Sigmoid colon (tissue), 3 donors: ENCODE data around the gene SCN4A.
"Not testable (repeated sequence)": the region's sequence is repeated elsewhere in the genome, so short reads cannot be mapped to it uniquely, and the experiment has no call there.

Source experiments
- POLR2A ChIP-seq, 2 donors: fragments of 450-650 bp; IDR thresholded peaks; one replicate each; pipeline ENCODE4 v1.6.1; 2016; ENCODE audit warnings: antibody characterized with exemption in 2 of 2, mild to moderate bottlenecking in 2 of 2, moderate library complexity in 2 of 2
- TF ChIP-seq, protein P1 (sequence below), 4 experiments: fragments of 450-650 bp in 3 of 4; fragments of 200-600 bp in 1 of 4; IDR thresholded peaks; one replicate each; pipeline ENCODE4 v1.5.1; 2016 to 2019; ENCODE audit warnings: antibody characterized with exemption in 4 of 4, mild to moderate bottlenecking in 3 of 4, moderate library complexity in 2 of 4

DNA sequence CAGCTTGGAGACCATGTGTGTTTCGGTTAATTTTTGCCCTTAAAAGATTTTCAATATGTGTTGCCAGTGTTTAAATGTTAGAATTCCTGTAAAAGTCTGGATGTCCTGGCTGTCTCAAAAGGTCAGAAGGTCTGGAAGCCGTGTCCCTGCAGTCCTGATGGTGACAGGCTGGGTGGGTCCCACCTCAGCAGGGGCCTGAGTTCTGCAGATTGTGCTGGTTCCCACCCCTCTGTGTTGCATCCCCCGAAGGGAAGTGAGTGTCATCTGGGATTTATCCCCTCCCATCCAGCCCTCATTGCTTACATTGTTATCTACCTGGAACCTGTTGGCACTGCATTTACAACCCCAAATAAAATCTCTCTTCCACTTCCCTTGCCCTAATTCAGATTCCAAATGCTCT is 78.7 kb downstream of the SCN4A start:
- not testable (repeated sequence) for TF ChIP-seq POLR2A (IDR thresholded peaks at IDR 0.05)
- TF ChIP-seq, protein P1, sequence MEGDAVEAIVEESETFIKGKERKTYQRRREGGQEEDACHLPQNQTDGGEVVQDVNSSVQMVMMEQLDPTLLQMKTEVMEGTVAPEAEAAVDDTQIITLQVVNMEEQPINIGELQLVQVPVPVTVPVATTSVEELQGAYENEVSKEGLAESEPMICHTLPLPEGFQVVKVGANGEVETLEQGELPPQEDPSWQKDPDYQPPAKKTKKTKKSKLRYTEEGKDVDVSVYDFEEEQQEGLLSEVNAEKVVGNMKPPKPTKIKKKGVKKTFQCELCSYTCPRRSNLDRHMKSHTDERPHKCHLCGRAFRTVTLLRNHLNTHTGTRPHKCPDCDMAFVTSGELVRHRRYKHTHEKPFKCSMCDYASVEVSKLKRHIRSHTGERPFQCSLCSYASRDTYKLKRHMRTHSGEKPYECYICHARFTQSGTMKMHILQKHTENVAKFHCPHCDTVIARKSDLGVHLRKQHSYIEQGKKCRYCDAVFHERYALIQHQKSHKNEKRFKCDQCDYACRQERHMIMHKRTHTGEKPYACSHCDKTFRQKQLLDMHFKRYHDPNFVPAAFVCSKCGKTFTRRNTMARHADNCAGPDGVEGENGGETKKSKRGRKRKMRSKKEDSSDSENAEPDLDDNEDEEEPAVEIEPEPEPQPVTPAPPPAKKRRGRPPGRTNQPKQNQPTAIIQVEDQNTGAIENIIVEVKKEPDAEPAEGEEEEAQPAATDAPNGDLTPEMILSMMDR (IDR thresholded peaks at IDR 0.05): not testable (repeated sequence)
